Keratinocyte (primary cell): ENCODE results near the gene DDAH1. TPM values are rescaled to one million over a fixed set of nuclear protein-coding genes. Genes with fewer than 3 reads are reported as not detected.
A peak's percentile ranks its signal among the peaks of the same experiment; 100 is the strongest.

Experiments
- DNase-seq: peaks from one replicate; pipeline ENCODE4 v3.0.0-alpha.2; 2011; ENCODE audit warnings: low read depth, missing footprints, low spot score
- FAIRE-seq: peaks from 2 replicates; lab custom pipeline; 2011; peaks lifted over from hg19 to GRCh38; lab: Jason Lieb, UNC
- H2AFZ ChIP-seq: 2 replicates; pipeline ENCODE4 v1.6.0; 2012; ENCODE audit warnings: low read length, control low read depth, inconsistent platforms; ENCODE audit not compliant: control insufficient read depth
- H3K27ac ChIP-seq: 2 replicates; pipeline ENCODE4 v1.5.1; 2011; ENCODE audit warnings: low read length; ENCODE audit not compliant: control insufficient read depth, insufficient read depth
- H3K27me3 ChIP-seq: 3 replicates; pipeline ENCODE4 v1.6.0; 2011; ENCODE audit warnings: low read length; ENCODE audit not compliant: control insufficient read depth, insufficient read depth; ENCODE audit errors: extremely low read depth
- H3K36me3 ChIP-seq, 2 experiments: 2 replicates in 1 of 2; 3 replicates in 1 of 2; pipeline ENCODE4 v1.5.1; 2011; ENCODE audit warnings: low read length in 2 of 2, mild to moderate bottlenecking in 1 of 2; ENCODE audit not compliant: control insufficient read depth in 2 of 2, insufficient read depth in 2 of 2; ENCODE audit errors: extremely low read depth in 1 of 2
- H3K4me1 ChIP-seq: 3 replicates; pipeline ENCODE4 v1.5.1; 2011; ENCODE audit warnings: low read length; ENCODE audit not compliant: control insufficient read depth, insufficient read depth; ENCODE audit errors: extremely low read depth
- H3K4me2 ChIP-seq: 3 replicates; pipeline ENCODE4 v1.6.0; 2011; ENCODE audit warnings: low read depth, low read length; ENCODE audit not compliant: control insufficient read depth, insufficient read depth; ENCODE audit errors: extremely low read depth
- H3K4me3 ChIP-seq, 3 experiments: fragments of 200-600 bp in 1 of 3; sonication (generic) in 1 of 3; 2 replicates in 2 of 3; 3 replicates in 1 of 3; pipeline ENCODE4 v1.5.1; 2011 to 2016; ENCODE audit warnings: low read length in 3 of 3, mild to moderate bottlenecking in 3 of 3, control low read depth in 2 of 3, inconsistent platforms in 1 of 3, low read depth in 1 of 3, mixed read lengths in 1 of 3, mixed run types in 1 of 3, moderate library complexity in 1 of 3; ENCODE audit not compliant: control insufficient read depth in 2 of 3, insufficient read depth in 2 of 3; ENCODE audit errors: extremely low read depth in 1 of 3
- H3K79me2 ChIP-seq: 2 replicates; pipeline ENCODE4 v1.6.0; 2012; ENCODE audit warnings: low read length; ENCODE audit not compliant: control insufficient read depth, insufficient read depth
- H3K9ac ChIP-seq: 3 replicates; pipeline ENCODE4 v1.6.0; 2011; ENCODE audit warnings: low read length; ENCODE audit not compliant: control insufficient read depth, insufficient read depth; ENCODE audit errors: extremely low read depth
- H3K9me1 ChIP-seq: 3 replicates; pipeline ENCODE4 v1.6.0; 2011; ENCODE audit warnings: low read length; ENCODE audit not compliant: control insufficient read depth, insufficient read depth; ENCODE audit errors: extremely low read depth
- H3K9me3 ChIP-seq: 2 replicates; pipeline ENCODE4 v1.5.1; 2012; ENCODE audit warnings: low read depth, low read length; ENCODE audit not compliant: control insufficient read depth
- H4K20me1 ChIP-seq: 3 replicates; pipeline ENCODE4 v1.6.0; 2011; ENCODE audit warnings: low read length; ENCODE audit not compliant: control insufficient read depth, insufficient read depth; ENCODE audit errors: extremely low read depth
- CTCF ChIP-seq, 3 experiments: IDR thresholded peaks in 1 of 3; conservative IDR thresholded peaks in 1 of 3; optimal IDR thresholded peaks in 1 of 3; 2 replicates in 2 of 3; 3 replicates in 1 of 3; pipeline versions ENCODE3 to v1.5.1; 2011; ENCODE audit warnings: low read length in 3 of 3, mild to moderate bottlenecking in 3 of 3, moderate library complexity in 2 of 3, control low read depth in 1 of 3, inconsistent platforms in 1 of 3; ENCODE audit not compliant: insufficient read depth in 2 of 3; ENCODE audit errors: extremely low read depth in 1 of 3
- EZH2 ChIP-seq: IDR thresholded peaks from one replicate; pipeline ENCODE4 v1.6.1; 2012; ENCODE audit warnings: inconsistent platforms, mild to moderate bottlenecking, low read length, moderate library complexity
- dilution Hi-C: fragments of 300-500 bp; cut with MboI; formaldehyde crosslinking; loops from one replicate; pipeline ENCODE4 v1.7.0; 2020; ENCODE audit warnings: low sequenced_read_pairs; ENCODE audit not compliant: extremely low pct_ligation_motif_present
- polyA plus RNA-seq, 5 experiments: library from polyadenylated mRNA; depleted of rRNA in 3 of 5; stranded (reverse) in 3 of 5; stranded (forward) in 1 of 5; unstranded in 1 of 5; fragments of >200 nt; gene quantifications; 1 replicate in 1 of 5; 2 replicates in 3 of 5; 3 replicates in 1 of 5; pipeline versions ENCODE4 v1.2.1 to v1.2.3, GENCODE V29; 2011 to 2012; ENCODE audit warnings: missing spikeins in 2 of 5, low read depth in 1 of 5, low replicate concordance in 1 of 5

DDAH1 gene
- polyA plus RNA-seq, 1 donor (not counting 4 experiments of a cell fraction or from before 2014, with no cell fraction given), result 5.8 TPM

DNA sequence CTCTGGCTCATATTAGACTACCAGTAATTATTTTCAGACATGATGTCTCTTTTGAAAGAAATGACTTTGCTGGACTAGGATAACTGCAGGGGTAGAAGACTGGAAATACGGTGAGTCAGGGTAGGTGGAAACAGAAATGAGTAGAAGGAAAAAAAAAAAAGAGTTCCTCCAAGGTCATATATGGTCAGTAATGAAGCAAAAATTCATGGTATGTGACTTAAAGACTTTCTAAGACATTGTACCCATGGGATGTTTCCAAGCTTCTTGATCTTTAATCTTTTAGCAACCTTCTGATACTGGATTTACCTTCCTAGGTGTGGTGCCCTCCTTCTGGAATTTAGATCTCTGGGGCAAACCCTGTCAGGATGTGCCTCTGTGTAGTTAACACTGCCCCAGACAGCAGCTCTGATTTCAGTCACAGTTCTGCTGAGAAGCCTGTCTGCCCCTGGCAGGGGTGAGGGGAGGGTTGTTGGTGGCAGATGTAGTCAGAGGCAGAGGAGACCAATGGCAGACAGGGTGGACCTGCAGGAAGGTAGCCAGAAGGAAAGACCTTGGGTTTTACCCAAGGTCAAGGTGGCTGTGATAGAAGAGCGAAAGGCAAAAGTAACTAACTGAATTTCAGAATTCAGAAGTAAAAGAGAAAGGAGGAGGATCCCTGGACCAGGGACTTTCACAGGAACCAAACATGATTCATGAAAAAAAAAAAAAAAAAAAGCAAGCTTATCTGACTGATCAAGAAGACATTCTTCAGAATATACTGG is 144.4 kb downstream of the DDAH1 start:
- Histone ChIP-seq H3K36me3 (no peaks in the 10 kb centered on the region), H3K9ac (peak overlapping the region; percentile 74), H3K79me2 (no peaks in the 10 kb centered on the region), H3K4me1 (peaks cover 68% of the 10 kb centered on the region), H2AFZ (peak overlapping the region; percentile 20), H3K4me3 (peak overlapping the region in 2 of 3 experiments; percentile 44 to 48), H3K9me3 (no peaks in the 10 kb centered on the region), H4K20me1 (no peaks in the 10 kb centered on the region), H3K4me2 (peak overlapping the region; percentile 86), H3K9me1 (no peaks in the 10 kb centered on the region), H3K27ac (peak overlapping the region; percentile 90), H3K27me3 (no peaks in the 10 kb centered on the region)
- DNase-seq, result no peak
- TF ChIP-seq CTCF (optimal IDR thresholded peaks at IDR 0.05 in 1 of 3, IDR thresholded peaks at IDR 0.05 in 1 of 3, conservative IDR thresholded peaks at IDR 0.05 in 1 of 3; ENCODE audit: extremely low read depth in 1 of 3, insufficient read depth in 2 of 3, low read length in 3 of 3), result no peak
- TF ChIP-seq EZH2, result no peak
- dilution Hi-C loops, result no loop called here
- FAIRE-seq, result peak; percentile 67

DNA sequence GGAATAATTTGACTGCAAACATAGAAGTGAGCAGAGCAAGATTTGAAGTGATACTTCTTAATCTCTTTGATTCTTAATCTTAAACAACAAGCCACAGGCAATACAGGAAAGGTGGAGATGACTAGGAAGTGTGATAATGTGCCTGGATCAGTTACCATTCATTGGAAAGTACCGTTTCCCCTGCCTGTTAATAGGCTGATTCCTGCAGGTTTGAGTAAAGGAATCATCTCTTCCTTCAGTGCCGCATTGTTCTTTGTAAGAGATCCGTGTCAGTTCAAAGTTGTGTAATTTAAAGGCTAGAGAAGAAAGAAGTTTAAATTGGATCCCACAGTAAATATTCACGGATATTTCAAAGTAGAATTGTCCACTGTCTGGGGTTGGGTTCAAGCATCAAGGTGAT is 145.0 kb downstream of the DDAH1 start:
- DNase-seq (no peak), FAIRE-seq (peak; percentile 89)
- H3K4me2 ChIP-seq, result peak overlapping the region; percentile 86
- H3K27me3 ChIP-seq, result no peaks in the 10 kb centered on the region
- no peaks in the 10 kb centered on the region for H3K9me3 ChIP-seq
- no peaks in the 10 kb centered on the region for H3K9me1 ChIP-seq
- no peaks in the 10 kb centered on the region for H3K36me3 ChIP-seq
- no peaks in the 10 kb centered on the region for H3K79me2 ChIP-seq
- peak overlapping the region; percentile 90 for H3K27ac ChIP-seq
- peak overlapping the region in 2 of 3 experiments; percentile 44 to 48 for H3K4me3 ChIP-seq
- H3K9ac ChIP-seq, result peak overlapping the region; percentile 74
- H3K4me1 ChIP-seq, result peaks cover 70% of the 10 kb centered on the region
- no peaks in the 10 kb centered on the region for H4K20me1 ChIP-seq
- H2AFZ ChIP-seq, result no peak overlapping the region
- dilution Hi-C loops, result no loop called here
- no peak for TF ChIP-seq CTCF (optimal IDR thresholded peaks at IDR 0.05 in 1 of 3, IDR thresholded peaks at IDR 0.05 in 1 of 3, conservative IDR thresholded peaks at IDR 0.05 in 1 of 3; ENCODE audit: extremely low read depth in 1 of 3, insufficient read depth in 2 of 3, low read length in 3 of 3)
- TF ChIP-seq EZH2, result no peak
